ENCODE results near the gene STRN. TPM values are rescaled to one million over a fixed set of nuclear protein-coding genes. Genes with fewer than 3 reads are reported as not detected.
"Not testable (repeated sequence)": the region's sequence is repeated elsewhere in the genome, so short reads cannot be mapped to it uniquely, and the experiment has no call there.

STRN gene
- total RNA-seq, 3 donors from 2014 or later = 36.1 to 45.7 (median 37.7) TPM

DNA sequence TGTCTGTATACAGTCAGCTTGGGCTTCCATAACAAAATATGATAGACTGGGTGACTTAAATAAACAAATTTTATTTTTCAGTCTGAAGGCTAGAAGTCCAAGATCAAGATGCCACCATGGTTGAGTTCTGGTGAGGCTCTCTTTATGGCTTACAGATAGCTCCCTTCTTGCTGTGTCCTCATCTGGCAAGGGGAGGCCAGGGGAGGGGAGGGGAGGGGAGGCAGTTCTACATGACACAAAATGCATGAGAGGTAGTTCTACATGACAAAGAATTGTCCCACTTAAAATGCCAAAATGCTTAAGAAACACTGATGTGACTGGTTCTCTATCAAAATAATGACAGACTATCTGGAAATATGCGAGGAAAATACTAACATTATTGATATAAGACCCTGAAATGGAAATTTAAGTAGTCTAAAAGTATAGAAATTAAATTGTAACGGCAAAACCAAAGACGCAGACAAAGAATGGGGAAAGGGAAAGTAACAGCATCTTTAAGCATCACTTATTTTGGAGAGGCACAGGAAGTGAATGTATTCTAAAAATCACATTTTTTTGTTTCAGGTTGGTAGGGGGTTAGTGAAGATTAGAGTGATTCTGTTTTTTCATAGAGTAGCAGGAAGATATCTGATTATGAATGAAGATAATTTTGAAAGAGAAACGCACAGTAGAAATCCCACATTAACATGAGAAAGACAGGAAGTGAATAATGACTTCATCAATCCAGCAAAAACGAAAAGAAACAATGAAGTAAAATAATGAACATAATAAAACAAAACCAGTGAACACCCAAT is 131.4 kb downstream of the STRN start:
- H3K36me3 ChIP-seq (ENCODE audit: low read depth) = no peaks in the 10 kb centered on the region
- no peak for ATAC-seq
- DNase-seq = no peak
- H3K9me3 ChIP-seq = no peaks in the 10 kb centered on the region
- H3K4me1 ChIP-seq (ENCODE audit: low read depth) = no peaks in the 10 kb centered on the region
- intact Hi-C loops (cut with DNase I, micrococcal nuclease) = no loop called here
- TF ChIP-seq, protein P1, sequence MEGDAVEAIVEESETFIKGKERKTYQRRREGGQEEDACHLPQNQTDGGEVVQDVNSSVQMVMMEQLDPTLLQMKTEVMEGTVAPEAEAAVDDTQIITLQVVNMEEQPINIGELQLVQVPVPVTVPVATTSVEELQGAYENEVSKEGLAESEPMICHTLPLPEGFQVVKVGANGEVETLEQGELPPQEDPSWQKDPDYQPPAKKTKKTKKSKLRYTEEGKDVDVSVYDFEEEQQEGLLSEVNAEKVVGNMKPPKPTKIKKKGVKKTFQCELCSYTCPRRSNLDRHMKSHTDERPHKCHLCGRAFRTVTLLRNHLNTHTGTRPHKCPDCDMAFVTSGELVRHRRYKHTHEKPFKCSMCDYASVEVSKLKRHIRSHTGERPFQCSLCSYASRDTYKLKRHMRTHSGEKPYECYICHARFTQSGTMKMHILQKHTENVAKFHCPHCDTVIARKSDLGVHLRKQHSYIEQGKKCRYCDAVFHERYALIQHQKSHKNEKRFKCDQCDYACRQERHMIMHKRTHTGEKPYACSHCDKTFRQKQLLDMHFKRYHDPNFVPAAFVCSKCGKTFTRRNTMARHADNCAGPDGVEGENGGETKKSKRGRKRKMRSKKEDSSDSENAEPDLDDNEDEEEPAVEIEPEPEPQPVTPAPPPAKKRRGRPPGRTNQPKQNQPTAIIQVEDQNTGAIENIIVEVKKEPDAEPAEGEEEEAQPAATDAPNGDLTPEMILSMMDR (IDR thresholded peaks at IDR 0.05) = no peak
- no peak overlapping the region for H3K4me3 ChIP-seq

GRCh38 chr2:36834203-36834602 is 132.1 kb downstream of the STRN start:
- intact Hi-C loops (cut with DNase I, micrococcal nuclease) = no loop called here
- H3K4me1 ChIP-seq (ENCODE audit: low read depth) = no peaks in the 10 kb centered on the region
- H3K36me3 ChIP-seq (ENCODE audit: low read depth) = no peaks in the 10 kb centered on the region
- DNase-seq = no peak
- TF ChIP-seq, protein P1 (IDR thresholded peaks at IDR 0.05) = no peak
- H3K4me3 ChIP-seq = no peak overlapping the region
- ATAC-seq = no peak
- no peaks in the 10 kb centered on the region for H3K9me3 ChIP-seq

DNA sequence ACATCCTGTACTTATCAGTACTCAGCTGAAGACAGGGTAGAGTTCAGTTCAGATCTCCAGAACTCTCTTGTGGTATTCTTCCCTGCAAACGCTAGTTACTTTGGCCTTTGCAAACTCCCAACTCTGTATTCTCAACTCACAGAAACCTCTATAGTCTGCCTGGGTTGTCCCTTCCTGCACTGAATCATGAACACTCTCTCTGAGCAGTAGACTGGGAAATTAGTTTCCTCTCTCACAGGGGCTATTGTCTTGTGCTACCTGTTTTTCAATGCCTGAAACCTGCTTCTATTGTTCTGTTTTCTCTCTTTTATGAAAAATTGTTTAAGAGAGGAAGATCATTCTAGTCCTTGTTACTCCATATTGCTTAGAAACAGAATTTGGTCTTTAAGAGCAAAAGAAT is 135.2 kb downstream of the STRN start:
- Histone ChIP-seq H3K4me3 (no peak overlapping the region), H3K36me3 (ENCODE audit: low read depth) (no peaks in the 10 kb centered on the region), H3K4me1 (ENCODE audit: low read depth) (no peaks in the 10 kb centered on the region), H3K9me3 (no peaks in the 10 kb centered on the region)
- intact Hi-C loops (cut with DNase I, micrococcal nuclease) = no loop called here
- ATAC-seq (peak; percentile 10), DNase-seq (no peak)
- TF ChIP-seq, protein P1 (IDR thresholded peaks at IDR 0.05) = no peak

GRCh38 chr2:36824683-36825082 is 141.7 kb downstream of the STRN start:
- ATAC-seq; H3K4me3 ChIP-seq; H3K36me3 ChIP-seq (ENCODE audit: low read depth); DNase-seq; intact Hi-C loops (cut with DNase I, micrococcal nuclease); H3K9me3 ChIP-seq: not testable (repeated sequence)
- H3K4me1 ChIP-seq (ENCODE audit: low read depth) = peaks cover 19% of the 10 kb centered on the region

- DNase-seq (no peak), ATAC-seq (no peak)
- H3K36me3 ChIP-seq (ENCODE audit: low read depth) = no peaks in the 10 kb centered on the region
- H3K9me3 ChIP-seq = no peaks in the 10 kb centered on the region
- intact Hi-C loops (cut with DNase I, micrococcal nuclease) = no loop called here
- TF ChIP-seq, protein P1 (IDR thresholded peaks at IDR 0.05) = no peak
- H3K4me1 ChIP-seq (ENCODE audit: low read depth) = peaks cover 22% of the 10 kb centered on the region
- no peak overlapping the region for H3K4me3 ChIP-seq
Measured at GRCh38 chr2:36824273-36824672, 142.1 kb downstream of the STRN start.

DNA sequence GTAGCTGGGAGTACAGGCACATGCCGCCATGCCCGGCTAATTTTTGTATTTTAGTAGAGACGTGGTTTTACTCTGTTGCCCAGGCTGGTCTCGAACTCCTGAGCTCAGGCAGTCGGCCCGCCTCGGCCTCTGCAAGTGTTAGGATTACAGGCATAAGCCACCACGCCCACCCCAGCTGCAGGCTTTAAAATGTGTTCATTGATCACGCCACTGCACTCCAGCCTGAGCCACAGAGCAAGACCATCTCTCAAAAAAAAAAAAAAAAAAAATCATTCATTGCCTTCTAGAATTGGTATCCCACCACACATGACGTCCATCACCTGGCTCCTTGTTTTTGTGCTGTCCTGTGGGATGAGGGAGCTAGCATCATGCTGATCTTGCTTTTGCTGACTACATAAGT is 142.5 kb downstream of the STRN start:
- TF ChIP-seq, protein P1 (IDR thresholded peaks at IDR 0.05) = no peak
- no peak for DNase-seq
- no peak for ATAC-seq
- intact Hi-C loops (cut with DNase I, micrococcal nuclease) = no loop called here
- Histone ChIP-seq H3K4me1 (ENCODE audit: low read depth) (peaks cover 24% of the 10 kb centered on the region), H3K36me3 (ENCODE audit: low read depth) (no peaks in the 10 kb centered on the region), H3K9me3 (no peaks in the 10 kb centered on the region), H3K4me3 (no peak overlapping the region)
